ENCODE data around the gene TBX2.
"Not testable (repeated sequence)": the region's sequence is repeated elsewhere in the genome, so short reads cannot be mapped to it uniquely, and the experiment has no call there.

Gene TBX2

DNA sequence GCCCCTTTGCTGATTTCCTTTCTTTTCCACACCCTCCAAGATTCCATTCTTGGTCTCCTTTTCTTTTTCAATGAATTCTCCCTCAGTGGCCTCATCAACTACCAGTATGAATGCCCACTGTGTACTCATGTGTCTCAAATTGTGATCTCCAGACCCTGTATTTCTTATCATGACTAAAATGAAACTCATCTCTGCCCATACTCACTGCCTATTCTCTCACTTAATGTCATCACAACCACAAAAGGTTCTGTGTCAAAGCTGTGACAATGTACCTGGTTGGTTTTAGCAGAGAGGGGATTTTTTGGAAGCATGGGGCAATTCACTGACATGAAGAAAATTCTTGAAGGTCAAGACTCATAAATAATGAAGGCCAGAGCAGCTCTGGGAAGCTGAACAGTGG is 41.1 kb downstream of the TBX2 start:
- no peak for DNase-seq

DNA sequence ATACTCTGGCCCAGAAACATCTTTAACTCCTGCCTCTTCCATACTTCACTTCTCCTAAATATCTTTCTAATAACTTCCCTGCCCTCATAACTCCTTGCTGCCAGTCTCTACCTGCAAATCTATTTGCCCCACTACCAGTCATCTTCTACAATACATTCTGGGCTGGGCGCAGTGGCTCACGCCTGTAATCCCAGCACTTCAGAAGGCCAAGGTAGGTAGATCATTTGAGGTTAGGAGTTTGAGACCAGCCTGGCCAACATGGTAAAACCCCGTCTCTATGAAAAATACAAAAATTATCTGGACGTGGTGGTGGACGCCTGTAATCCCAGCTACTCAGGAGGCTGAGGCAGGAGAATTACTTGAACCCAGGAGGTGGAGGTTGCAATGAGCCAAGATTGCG is 41.9 kb downstream of the TBX2 start:
- DNase-seq, result not testable (repeated sequence)

DNA sequence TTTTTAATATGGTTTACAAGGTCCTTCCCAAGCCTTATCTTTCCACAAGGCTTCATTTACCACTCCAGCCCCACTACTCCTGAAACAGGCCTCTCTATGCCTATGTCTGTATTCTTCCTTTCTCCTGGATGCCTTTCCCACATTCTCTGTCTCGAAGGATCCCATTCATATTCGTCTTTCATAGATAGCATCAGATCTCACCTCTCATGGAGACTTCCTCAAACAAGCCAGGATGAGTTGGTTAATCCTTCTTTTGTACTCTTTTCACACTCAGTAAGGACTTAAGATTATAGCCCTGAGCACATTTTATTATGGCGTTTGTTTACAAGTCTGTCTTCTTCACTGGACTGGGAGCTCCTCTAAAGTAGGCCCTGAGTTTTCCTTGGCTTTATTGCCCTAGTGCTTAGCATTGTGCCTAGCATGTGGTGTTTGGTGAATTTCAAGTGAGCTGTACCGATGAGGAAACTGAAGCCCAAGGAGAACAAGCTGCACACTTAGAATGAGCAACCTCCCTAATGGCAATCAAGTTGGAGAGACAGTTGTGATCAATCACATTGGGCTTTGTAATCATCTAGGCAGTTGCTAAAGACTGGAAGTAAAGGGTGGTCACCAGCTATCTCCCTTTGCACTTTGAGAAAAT is 42.6 kb downstream of the TBX2 start:
- DNase-seq, result no peak

DNA sequence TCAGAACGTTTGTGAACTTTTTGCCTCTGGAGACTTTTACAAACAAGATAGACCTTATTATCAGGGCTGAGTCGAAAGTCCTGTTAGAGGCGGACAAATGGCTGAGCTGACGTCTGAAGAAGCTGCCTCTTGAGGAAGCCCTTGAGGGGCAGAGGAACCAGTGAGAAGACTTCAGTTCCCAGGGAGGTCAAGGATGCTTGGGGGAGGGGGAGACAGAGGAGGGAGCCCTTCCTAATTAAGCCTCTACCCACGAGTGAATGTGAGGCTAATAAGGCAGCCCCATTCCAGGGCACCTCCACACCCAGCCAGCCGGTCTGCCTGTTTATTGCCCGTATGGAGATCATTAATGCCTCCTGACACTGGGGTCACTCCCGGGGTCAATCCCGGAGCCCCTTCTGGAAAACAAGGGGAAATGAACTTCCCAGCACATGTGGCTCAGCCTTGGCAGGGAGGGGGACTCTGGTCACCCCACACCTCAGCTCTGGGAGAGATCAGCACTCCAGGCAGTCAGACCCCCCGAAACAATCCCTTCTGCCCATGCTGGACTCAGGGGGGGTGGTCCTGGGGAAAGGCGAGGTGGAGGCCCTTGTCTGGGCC is 43.3 kb downstream of the TBX2 start:
- no peak for DNase-seq

DNA sequence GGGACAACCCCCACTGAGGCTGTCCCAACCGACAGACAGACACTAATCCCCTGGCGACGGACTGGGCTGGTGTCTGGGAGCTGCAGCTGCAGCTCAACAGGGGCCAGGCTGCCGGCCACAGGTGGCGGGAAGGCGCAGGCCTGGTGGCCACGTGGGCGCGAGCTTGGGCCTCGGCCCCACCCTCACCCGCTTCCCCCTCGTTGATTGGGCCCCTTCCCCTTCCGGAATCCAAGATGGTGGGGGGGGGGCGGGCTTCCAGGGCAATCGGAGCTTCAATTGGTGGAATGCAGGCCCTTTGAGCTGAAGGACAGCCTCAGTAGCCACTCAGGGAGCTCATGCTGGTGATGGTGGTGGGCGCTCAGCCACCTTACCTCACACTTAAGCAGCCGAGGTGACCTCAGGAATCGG is 43.8 kb downstream of the TBX2 start:
- DNase-seq, result no peak

DNA sequence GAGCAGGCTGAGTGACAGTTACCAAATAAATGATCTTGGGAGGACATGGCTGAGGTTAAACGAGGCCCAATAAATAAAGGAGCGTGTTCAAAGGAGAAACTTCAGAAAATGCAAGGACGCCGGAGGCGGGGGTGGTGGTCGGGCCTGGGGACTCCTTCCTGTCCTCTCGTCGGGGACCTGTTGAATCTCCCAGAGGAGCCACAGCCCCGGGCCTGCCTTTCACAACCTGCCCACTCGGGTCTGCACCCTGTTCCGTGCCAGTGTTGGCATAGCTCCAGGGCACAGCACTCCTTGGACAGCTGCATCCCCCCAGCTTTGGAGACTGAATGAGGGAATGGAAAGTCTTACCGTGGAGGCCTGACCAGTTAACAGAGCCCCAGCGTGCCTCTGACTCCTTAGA is 44.4 kb downstream of the TBX2 start:
- no peak for DNase-seq

DNA sequence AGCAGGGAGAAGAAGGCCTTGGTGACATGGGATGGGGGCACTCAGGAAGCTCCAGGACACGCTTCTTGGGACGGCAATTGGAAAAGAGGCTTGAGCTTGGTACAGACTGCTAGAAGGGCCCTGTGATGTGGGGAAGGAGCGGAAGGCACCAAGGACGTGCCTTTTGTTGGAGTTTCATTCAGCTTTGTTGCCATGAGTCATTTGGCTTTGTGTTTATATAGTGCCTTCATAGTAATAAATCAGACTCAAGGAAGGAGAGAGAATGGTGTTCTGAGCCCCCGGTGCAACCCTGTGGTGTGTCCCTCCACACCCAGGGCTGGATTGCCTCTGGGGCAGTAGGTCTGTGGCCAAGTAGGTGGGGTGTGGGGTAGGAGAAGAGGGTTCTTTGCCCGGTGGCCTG is 45.2 kb downstream of the TBX2 start:
- DNase-seq, result no peak

DNA sequence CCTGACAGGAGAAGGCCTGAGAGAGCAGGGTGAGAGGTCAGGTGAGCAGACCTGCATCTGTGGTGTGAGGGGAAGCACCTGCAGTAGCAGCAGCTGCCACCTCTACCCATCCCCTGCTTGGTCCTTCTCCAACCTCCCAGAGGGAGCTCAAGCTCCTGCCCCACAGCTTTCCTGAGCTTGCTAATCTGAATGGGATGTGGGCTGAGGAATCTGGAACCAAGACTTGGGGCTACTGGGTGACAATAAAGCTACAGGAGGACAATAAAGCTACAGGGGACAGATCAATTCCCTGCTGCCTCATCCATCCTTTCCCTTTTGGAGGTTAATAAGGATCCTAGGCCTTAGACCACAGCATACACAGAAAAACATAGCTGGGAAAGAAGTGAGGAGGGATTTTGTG is 47.7 kb downstream of the TBX2 start:
- no peak for DNase-seq

DNA sequence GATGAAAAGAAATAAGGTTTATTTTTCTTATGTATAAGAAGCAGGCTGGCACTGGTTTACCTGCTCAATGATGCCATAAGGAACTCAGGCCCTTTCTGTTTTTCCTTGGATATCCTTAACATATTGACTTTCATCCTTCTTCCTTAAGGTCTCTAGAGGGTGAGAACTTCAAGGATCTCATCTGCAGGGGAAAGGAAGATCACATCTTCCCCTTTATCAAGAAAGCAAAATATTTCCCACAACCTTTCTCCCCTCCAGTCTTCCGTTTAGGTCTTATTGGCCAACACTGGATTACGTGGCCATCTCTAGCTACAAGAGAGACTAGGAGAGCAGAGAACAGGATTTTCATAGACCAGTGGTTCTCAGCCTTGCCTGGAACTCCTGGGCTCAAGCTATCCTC is 48.4 kb downstream of the TBX2 start:
- DNase-seq, result no peak

DNA sequence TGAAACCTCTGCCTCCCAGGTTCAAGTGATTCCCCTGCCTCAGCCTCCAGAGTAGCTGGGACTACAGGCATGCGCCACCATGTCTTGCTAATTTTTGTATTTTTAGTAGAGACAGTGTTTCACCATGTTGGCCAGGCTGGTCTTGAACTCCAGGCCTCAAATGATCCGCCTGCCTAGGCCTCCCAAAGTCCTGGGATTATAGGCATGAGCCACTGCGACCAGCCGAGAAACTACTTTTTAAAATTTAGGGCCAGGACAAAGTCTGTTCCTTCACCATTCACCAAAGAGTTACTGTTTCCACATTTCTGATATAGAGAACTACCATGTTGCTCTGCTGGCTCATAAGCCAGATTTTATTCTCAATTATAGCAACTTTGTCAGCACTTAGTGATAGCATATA is 49.5 kb downstream of the TBX2 start:
- not testable (repeated sequence) for DNase-seq

DNA sequence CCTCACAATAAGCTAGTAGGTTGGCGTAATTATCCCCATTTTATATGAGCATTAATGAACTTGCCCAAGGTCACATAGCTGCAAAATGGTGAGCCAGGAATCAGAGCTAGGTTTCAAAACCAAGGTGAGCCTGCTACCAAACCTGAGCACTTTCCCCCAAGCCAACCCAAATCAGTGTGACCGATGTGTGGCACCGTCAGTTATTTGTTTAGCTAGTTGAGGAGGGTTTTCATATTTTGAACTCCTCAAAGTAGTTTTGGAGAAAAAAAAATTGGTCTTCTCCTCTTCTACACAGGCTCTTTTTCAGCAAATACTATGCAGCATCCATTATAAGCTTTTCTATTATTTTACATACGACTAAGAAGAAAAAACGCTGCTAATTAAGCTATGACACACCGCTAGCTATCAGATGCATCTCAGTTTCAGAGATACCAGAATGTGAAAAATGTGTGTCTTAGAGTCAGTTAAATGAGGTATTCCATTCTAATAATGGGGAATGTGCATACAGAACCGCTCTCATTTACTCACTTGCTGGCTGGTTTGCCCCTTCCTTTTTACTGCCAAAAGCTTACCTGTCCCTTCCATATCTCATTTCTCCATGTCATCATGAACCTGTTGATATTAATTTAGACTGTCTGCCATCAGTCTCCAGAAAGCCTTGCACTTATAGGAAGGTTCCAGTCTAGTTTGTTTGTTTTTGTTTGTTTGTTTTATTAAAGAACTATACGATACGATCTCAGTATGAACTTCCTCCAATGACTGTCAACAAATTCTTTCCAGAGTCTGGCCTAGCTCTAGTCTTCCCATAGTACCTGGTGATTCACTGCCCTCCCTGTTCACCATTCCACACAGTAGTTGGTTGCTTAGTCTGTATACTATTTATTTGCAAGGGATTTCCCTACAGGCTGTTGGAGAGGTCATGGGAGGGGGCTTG is 50.3 kb downstream of the TBX2 start:
- DNase-seq, result no peak

DNA sequence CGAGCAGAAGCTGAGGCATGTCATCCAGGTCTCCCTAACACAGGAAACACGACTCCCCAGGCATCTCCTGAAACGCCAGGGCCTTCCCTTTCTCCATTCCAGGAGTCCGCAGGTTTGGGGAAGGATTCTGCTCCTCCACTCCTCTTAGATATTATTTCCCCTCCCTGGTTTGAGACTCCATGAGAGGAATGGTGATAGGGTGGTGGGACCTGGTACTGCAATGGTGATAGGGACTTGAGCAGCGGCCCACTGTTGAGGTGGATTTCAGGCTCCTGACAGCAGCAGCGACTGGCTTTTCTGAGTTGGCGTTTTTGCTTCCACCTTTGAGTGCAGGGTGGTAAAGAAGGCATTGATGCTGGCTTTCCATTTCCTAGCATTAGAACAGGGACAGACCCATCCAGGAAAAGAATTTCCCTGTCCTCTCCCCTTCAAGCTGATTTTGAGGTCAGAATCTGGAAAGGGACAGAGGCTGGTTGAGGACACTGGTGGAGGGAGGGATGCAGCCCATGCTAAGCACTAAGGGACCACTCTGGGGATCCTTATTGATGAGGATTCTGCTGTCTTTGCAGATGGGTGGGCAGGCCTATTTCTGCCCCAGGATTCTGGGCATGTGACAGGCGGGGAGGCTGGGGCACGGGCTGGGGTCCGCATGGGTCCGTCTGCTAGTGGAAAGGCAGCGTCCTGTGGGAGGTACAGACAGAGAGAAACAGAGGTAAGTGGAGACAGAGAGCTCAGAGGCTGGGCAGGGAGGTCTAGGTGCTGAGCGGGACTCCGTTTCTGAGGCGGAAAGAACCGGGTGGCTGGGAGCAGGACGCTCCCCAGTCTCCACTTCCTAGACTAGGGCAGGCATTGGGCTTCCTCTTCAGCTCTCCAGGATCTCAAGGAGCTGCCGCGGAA is 51.2 kb downstream of the TBX2 start:
- DNase-seq, result no peak

DNA sequence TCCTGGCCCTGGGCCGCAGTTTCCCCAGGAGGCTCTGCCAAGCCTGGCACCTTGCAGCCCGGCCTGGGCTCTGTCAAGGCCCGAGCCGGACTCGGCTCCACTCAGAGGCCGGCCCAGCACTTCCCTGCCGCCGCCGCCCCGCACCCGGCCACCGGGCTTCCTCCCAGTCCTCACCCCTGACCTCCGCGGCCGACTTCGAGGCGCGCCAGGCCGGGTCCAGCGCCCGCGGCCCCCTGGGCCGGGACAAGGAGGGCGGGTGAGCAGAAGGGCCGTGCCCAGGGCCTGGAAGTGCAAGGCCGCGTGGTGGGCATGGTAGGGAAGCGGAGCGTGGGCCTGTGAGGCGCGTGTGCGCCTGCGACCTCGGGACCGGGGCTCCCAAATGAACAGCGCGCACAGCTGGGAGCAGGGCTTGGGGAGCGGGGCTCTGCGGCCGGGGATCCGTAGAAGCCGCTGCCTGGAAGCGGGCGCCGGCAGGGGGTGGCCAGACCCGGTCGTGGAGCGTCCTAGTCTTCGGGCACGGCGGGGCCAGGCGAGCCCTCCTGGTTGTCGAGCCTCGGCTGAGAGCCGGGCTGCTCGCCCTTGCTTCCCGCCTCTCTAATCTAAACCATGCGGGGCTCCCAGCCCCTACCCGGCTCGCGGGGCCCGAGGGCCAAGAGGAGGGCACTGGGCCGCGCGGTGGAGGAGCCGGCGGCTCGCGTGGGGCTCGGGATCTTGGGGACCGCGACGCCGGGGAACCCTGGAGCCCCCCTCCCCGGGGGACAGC is 52.1 kb downstream of the TBX2 start:
- DNase-seq, result no peak

DNA sequence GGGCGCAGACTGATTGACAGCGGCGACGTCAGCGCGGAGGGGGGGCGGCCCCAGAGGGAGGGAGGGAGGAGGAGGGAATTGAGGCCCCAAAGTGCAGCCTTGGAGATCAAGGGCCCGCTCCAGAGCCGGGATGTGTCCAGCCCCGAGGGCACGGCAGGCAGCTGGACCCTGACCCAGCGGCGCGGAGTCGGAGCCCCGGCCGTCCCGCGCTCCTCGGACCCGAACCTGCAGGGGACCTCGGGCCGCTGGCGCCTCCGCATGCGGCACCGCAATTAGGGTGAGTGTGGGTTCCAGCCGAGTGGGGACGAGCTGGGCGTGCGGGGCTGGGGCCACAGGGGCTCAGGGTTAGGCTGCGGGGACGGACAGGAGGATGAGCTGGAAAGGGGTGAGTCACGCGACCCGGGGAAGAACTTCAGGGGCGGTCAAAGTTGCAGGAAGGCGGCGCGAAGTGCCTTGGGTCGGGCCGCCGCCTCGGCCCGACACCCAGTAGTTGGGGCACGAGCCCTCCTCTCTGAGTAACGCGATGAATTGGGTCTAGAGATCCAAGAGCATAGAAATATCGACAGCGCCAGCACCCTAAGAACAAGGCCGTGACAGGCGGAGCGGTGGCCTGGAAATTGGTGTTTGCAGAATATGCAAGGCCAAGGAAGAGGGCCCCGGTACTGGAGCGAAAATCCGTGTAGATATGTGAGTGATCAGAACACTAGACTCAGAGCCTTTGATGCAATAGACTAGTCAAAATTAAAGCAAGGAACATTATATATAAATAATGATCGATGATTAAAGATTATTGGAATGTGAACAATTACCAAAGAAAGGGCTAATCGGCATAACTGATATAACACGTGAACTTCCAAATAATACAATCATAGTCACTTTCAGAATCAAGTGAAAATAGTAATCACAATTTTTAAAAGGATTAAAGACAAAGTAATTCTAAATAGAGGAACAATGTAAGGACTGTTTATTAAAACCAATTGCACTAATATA is 53.0 kb downstream of the TBX2 start, which contains the start of gene TBX4:
TSS of gene TBX4 (plus strand) at position 122 of the 990 bp plus-strand sequence. CDS start 4,069 bp downstream, outside the sequence.
- no peak for DNase-seq

DNA sequence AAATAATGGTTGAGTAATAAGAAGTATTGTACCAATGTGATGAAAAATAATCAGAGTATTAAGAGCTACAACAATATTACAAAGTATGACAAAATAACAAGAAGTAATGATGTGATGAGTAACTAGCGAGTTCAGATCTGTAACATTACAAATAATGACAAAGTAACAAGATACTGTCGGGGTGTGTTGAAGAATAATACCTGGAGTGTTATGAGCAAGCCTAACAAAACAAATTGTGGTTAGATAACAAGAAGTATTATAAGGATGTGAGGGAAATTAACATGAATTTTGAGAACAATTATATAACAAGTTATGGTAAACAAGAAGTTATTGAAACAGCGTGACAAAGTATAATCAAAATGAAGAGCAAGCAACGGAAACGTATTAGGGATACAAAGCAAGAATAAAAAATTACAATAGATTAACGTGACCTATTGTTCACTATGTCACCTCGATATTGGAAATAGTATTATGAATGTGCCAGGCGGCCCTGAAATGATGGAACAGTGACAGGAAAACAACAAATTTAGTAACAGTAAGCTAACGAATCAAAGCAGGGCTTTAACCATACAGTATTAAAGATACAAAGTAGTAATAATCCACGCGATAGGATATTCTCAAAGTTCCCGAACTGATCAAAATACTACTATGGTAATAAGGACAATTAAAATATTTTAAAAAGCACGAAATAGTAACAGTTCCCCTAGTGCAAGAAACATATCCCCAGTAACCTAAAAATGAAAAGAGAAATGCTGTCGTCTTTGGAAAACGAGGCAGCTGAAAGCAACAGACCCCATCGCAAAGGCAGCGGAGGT is 54.1 kb downstream of the TBX2 start:
- no peak for DNase-seq

DNA sequence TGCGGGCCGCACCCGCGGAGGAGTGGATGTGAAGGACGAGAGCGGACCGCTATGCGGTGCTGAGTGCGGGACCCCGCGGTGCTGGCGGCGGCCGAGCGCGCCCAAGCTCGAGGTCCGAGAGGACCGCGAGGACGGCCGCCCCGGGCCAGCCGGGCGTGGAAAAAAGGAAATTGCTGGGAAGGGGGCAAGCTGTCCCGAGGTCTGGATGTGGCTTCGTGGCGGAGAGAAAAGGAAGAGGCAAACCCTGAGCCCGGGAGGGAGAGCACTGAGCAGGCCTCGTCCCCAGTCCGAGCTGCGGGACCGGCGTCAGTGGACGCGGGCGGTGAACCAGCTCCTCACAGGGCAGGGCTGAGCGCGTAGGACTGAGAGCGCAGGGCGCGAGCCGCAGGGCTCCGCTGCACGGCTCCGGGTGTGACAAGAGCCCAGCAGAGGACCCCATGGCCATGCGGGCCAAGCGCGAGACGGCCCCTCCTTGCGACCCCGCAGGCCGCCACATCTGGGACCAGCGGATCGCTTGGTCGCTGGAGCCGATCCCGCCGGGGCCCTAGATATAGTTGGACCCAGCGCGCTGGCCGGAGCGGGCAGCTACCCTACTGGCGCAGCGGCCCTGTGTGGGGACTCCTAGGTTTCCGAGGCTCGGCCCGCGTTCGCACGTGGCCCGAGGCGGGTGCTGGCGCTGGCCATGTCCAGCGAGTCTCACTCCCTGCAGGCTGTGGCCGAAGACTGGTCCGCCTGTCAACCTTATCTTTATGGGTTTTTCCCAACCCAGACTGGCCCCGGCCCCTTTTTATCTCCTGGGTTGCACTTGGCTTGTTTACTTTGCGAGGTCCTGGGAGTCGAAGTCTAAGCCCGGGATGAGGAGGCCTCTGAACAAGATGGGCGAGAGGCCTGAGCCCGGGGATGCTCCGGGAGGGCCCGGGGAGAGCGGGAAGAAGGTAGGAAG is 55.0 kb downstream of the TBX2 start:
- no peak for DNase-seq

DNA sequence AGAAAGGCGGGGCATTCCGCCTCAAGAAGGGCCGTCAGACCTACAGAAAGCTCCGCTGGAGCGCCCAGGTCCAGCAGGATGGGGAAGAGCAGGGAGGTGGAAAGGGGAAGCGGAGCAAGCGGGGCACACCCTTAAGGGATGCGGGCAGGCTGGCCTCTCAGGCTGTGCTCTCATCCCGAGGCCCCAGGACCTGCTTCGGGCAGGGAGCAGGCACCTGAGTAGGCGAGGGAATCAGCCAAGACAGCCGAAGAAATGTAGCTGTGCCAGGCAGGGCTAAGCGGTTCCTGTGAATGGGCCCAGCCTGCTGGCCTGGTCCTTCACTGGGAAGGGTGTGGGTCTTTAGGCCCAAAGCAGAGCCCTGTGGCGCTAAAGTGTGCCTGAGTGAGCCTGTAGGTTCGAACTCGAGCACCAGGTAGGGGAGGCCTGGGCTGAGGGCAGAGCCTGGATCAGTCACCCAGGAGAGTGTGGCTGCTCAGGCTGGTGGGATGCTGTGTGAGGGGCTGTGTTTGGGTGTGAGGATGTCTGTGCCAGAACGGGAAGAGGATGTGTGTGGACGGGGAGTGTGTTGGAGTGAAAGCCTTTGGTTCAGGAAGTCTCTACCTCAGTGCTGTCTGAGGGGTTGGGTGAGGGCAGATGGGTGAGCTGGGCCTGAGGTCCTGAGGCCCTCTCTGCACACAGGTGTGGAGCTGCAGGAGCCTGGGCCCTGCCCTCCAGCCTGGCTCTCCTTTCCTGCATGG is 55.8 kb downstream of the TBX2 start:
- DNase-seq, result no peak

All from stimulated activated CD4-positive, alpha-beta T cell treated with anti-CD3 and anti-CD28 coated beads, Interleukin-2, amount 100 ng/mL, for 48 hours (primary cell).